Activated CD8-positive, alpha-beta memory T cell treated with anti-CD3 and anti-CD28 coated beads, Interleukin-2, amount 50 U/mL, for 48 hours (primary cell): ENCODE results near the gene FGF19.
"Not testable (repeated sequence)": the region's sequence is repeated elsewhere in the genome, so short reads cannot be mapped to it uniquely, and the experiment has no call there.

Source experiments
- DNase-seq: peaks from one replicate; pipeline ENCODE4 v3.0.0-alpha.2; 2020

FGF19 gene

GRCh38 chr11:69695581-69695980, 8.2 kb downstream of the FGF19 start:
- no peak for DNase-seq

GRCh38 chr11:69694781-69695180, 9.0 kb downstream of the FGF19 start:
- no peak for DNase-seq

- DNase-seq, result no peak
These were observed 11.4 kb downstream of the FGF19 start for GRCh38 chr11:69692422-69692821.

- DNase-seq, result no peak
These were observed 12.4 kb downstream of the FGF19 start for GRCh38 chr11:69691463-69691862.

- DNase-seq, result no peak
These were observed 14.1 kb downstream of the FGF19 start for GRCh38 chr11:69689484-69690319.

- not testable (repeated sequence) for DNase-seq
These were observed 15.7 kb downstream of the FGF19 start for GRCh38 chr11:69687969-69688771.

GRCh38 chr11:69686856-69687255, 17.0 kb downstream of the FGF19 start:
- no peak for DNase-seq

GRCh38 chr11:69686452-69686851, 17.4 kb downstream of the FGF19 start:
- no peak for DNase-seq

GRCh38 chr11:69685348-69685747, 18.5 kb downstream of the FGF19 start:
- DNase-seq, result no peak

GRCh38 chr11:69684651-69685050, 19.2 kb downstream of the FGF19 start:
- no peak for DNase-seq

- no peak for DNase-seq
These were observed 20.0 kb downstream of the FGF19 start for GRCh38 chr11:69683764-69684333.

GRCh38 chr11:69682681-69683326, 21.0 kb downstream of the FGF19 start:
- no peak for DNase-seq

- no peak for DNase-seq
These were observed 21.6 kb downstream of the FGF19 start for GRCh38 chr11:69682221-69682620.

GRCh38 chr11:69680688-69681087, 23.1 kb downstream of the FGF19 start:
- no peak for DNase-seq

GRCh38 chr11:69677749-69678148, 26.1 kb downstream of the FGF19 start:
- DNase-seq, result no peak

- DNase-seq, result peak; percentile 99
These were observed 28.7 kb downstream of the FGF19 start, which contains the start of gene LTO1 for GRCh38 chr11:69674886-69675714. Gene LTO1, minus strand, starts transcription at chr11:69675353. Its CDS starts 114 bp downstream, at chr11:69675239.

- DNase-seq, result no peak
These were observed 29.4 kb downstream of the FGF19 start for GRCh38 chr11:69674267-69674885.

GRCh38 chr11:69671734-69672465, 31.9 kb downstream of the FGF19 start:
- DNase-seq, result no peak

GRCh38 chr11:69670158-69670845, 33.5 kb downstream of the FGF19 start:
- DNase-seq, result peak; percentile 80

- DNase-seq, result no peak
These were observed 34.3 kb downstream of the FGF19 start for GRCh38 chr11:69669486-69669885.
